ENCODE results near the gene KLHDC7B. TPM values are rescaled to one million over a fixed set of nuclear protein-coding genes. Genes with fewer than 3 reads are reported as not detected.

KLHDC7B gene
- total and polyA plus RNA-seq, 2 of the 13 experiments (the other 11 are each of a cell fraction or from before 2014, with no cell fraction given): 0.11 TPM; not detected in 1

GRCh38 chr22:50526108-50526833, 19.4 kb upstream of the KLHDC7B start (continued):
- TF ChIP-seq ZNF530 (CRISPR knock-in tag; IDR thresholded peaks at IDR 0.05; ENCODE audit: low read depth) (no peak), ZNF337 (CRISPR knock-in tag; IDR thresholded peaks at IDR 0.05; ENCODE audit: borderline replicate concordance, low read depth) (no peak), ZNF572 (CRISPR knock-in tag; IDR thresholded peaks at IDR 0.05) (0 out of 2 replicates have a peak, but pooled peaks have one; percentile 20), ZNF816 (CRISPR knock-in tag; IDR thresholded peaks at IDR 0.05; ENCODE audit: borderline replicate concordance) (peak; percentile 60; the same call in 1 of the 2 replicates), DR1 (CRISPR knock-in tag; IDR thresholded peaks at IDR 0.05) (no peak), NFIB (CRISPR knock-in tag; IDR thresholded peaks at IDR 0.05; ENCODE audit: borderline replicate concordance) (no peak), ZFP36L2 (CRISPR knock-in tag; IDR thresholded peaks at IDR 0.05) (no peak), ATRX (CRISPR knock-in tag; IDR thresholded peaks at IDR 0.05; ENCODE audit: borderline replicate concordance) (no peak), AKNA (CRISPR knock-in tag; IDR thresholded peaks at IDR 0.05; ENCODE audit: borderline replicate concordance) (no peak), PAX8 (CRISPR knock-in tag; IDR thresholded peaks at IDR 0.05; ENCODE audit: borderline replicate concordance) (no peak), ATF7-NPFF (CRISPR knock-in tag; IDR thresholded peaks at IDR 0.05; ENCODE audit: low read depth) (no peak; the same call in 1 of the 2 replicates), ZNF589 (CRISPR knock-in tag; conservative IDR thresholded peaks at IDR 0.05) (peak; percentile 29), CENPT (CRISPR knock-in tag; IDR thresholded peaks at IDR 0.05; ENCODE audit: low read depth) (no peak), PHF5A (CRISPR knock-in tag; IDR thresholded peaks at IDR 0.05; ENCODE audit: low read depth, unreplicated experiment) (no peak), HNF4A (CRISPR knock-in tag; IDR thresholded peaks at IDR 0.05) (no peak), SMC3 (IDR thresholded peaks at IDR 0.05; ENCODE audit: low read length) (no peak)
- TF ChIP-seq, protein P1, sequence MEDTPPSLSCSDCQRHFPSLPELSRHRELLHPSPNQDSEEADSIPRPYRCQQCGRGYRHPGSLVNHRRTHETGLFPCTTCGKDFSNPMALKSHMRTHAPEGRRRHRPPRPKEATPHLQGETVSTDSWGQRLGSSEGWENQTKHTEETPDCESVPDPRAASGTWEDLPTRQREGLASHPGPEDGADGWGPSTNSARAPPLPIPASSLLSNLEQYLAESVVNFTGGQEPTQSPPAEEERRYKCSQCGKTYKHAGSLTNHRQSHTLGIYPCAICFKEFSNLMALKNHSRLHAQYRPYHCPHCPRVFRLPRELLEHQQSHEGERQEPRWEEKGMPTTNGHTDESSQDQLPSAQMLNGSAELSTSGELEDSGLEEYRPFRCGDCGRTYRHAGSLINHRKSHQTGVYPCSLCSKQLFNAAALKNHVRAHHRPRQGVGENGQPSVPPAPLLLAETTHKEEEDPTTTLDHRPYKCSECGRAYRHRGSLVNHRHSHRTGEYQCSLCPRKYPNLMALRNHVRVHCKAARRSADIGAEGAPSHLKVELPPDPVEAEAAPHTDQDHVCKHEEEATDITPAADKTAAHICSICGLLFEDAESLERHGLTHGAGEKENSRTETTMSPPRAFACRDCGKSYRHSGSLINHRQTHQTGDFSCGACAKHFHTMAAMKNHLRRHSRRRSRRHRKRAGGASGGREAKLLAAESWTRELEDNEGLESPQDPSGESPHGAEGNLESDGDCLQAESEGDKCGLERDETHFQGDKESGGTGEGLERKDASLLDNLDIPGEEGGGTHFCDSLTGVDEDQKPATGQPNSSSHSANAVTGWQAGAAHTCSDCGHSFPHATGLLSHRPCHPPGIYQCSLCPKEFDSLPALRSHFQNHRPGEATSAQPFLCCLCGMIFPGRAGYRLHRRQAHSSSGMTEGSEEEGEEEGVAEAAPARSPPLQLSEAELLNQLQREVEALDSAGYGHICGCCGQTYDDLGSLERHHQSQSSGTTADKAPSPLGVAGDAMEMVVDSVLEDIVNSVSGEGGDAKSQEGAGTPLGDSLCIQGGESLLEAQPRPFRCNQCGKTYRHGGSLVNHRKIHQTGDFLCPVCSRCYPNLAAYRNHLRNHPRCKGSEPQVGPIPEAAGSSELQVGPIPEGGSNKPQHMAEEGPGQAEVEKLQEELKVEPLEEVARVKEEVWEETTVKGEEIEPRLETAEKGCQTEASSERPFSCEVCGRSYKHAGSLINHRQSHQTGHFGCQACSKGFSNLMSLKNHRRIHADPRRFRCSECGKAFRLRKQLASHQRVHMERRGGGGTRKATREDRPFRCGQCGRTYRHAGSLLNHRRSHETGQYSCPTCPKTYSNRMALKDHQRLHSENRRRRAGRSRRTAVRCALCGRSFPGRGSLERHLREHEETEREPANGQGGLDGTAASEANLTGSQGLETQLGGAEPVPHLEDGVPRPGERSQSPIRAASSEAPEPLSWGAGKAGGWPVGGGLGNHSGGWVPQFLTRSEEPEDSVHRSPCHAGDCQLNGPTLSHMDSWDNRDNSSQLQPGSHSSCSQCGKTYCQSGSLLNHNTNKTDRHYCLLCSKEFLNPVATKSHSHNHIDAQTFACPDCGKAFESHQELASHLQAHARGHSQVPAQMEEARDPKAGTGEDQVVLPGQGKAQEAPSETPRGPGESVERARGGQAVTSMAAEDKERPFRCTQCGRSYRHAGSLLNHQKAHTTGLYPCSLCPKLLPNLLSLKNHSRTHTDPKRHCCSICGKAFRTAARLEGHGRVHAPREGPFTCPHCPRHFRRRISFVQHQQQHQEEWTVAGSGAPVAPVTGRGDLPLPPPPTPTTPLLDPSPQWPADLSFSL (CRISPR knock-in tag; IDR thresholded peaks at IDR 0.05): no peak
- TF ChIP-seq, protein P2, sequence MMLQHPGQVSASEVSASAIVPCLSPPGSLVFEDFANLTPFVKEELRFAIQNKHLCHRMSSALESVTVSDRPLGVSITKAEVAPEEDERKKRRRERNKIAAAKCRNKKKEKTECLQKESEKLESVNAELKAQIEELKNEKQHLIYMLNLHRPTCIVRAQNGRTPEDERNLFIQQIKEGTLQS (CRISPR knock-in tag; IDR thresholded peaks at IDR 0.05): no peak
